CD14-positive monocyte (primary cell): ENCODE data around the gene ATAD3A. TPM values are rescaled to one million over a fixed set of nuclear protein-coding genes. Genes with fewer than 3 reads are reported as not detected.

Experiments
- DNase-seq, 3 donors: peaks; one replicate each; pipeline ENCODE4 v3.0.0-alpha.2; 2011 to 2022
- H2AFZ ChIP-seq: 2 replicates; pipeline ENCODE4 v1.6.0; 2012; ENCODE audit warnings: mild to moderate bottlenecking, low read depth, low read length, inconsistent platforms; ENCODE audit not compliant: insufficient read depth, poor library complexity, severe bottlenecking
- H3K27ac ChIP-seq, 2 donors: 1 replicate in 1 of 2; 2 replicates in 1 of 2; pipeline ENCODE4 v1.5.1; 2012 to 2013; ENCODE audit warnings: low read length in 2 of 2, control low read depth in 1 of 2, inconsistent platforms in 1 of 2, low read depth in 1 of 2, mild to moderate bottlenecking in 1 of 2
- H3K27me3 ChIP-seq, 2 donors: one replicate each; pipeline versions ENCODE4 v1.6.0 to v1.6.1; 2011 to 2013; ENCODE audit warnings: low read length in 2 of 2; ENCODE audit not compliant: control insufficient read depth in 2 of 2, insufficient read depth in 2 of 2
- H3K36me3 ChIP-seq, 2 donors: replicated peaks in 1 of 2; 1 replicate in 1 of 2; 2 replicates in 1 of 2; pipeline versions ENCODE4 v1.5.1 to v1.6.1; 2012 to 2013; ENCODE audit warnings: low read length in 2 of 2, control low read depth in 1 of 2, inconsistent platforms in 1 of 2, mild to moderate bottlenecking in 1 of 2; ENCODE audit not compliant: insufficient read depth in 2 of 2, control insufficient read depth in 1 of 2
- H3K4me1 ChIP-seq, 2 donors: 1 replicate in 1 of 2; 2 replicates in 1 of 2; pipeline versions ENCODE4 v1.5.1 to v1.6.1; 2012 to 2013; ENCODE audit warnings: low read length in 2 of 2, control low read depth in 1 of 2, inconsistent platforms in 1 of 2, mild to moderate bottlenecking in 1 of 2, moderate library complexity in 1 of 2; ENCODE audit not compliant: insufficient read depth in 2 of 2, control insufficient read depth in 1 of 2
- H3K4me2 ChIP-seq: replicated peaks from 2 replicates; pipeline ENCODE3; 2012; ENCODE audit warnings: low read length, moderate library complexity, mild to moderate bottlenecking; ENCODE audit not compliant: poor library complexity, severe bottlenecking; ENCODE audit errors: extremely low read depth
- H3K4me3 ChIP-seq, 3 experiments: fragments of 200-600 bp in 1 of 3; sonication (generic) in 1 of 3; replicated peaks in 1 of 3; 1 replicate in 2 of 3; 2 replicates in 1 of 3; pipeline ENCODE4 v1.5.1; 2011 to 2013; ENCODE audit warnings: low read length in 3 of 3, mild to moderate bottlenecking in 3 of 3, control low read depth in 2 of 3, low read depth in 2 of 3, inconsistent platforms in 1 of 3, moderate library complexity in 1 of 3
- H3K79me2 ChIP-seq: 2 replicates; pipeline ENCODE4 v1.6.0; 2012; ENCODE audit warnings: mild to moderate bottlenecking, control low read depth, inconsistent platforms, low read length, moderate library complexity; ENCODE audit not compliant: insufficient read depth
- H3K9ac ChIP-seq: 2 replicates; pipeline ENCODE4 v1.6.0; 2017; ENCODE audit warnings: low read length, mild to moderate bottlenecking; ENCODE audit not compliant: insufficient read depth, poor library complexity, severe bottlenecking
- H3K9me3 ChIP-seq, 2 donors: replicated peaks in 1 of 2; 1 replicate in 1 of 2; 2 replicates in 1 of 2; pipeline versions ENCODE4 v1.5.1 to v1.6.1; 2012 to 2013; ENCODE audit warnings: low read length in 2 of 2, control low read depth in 1 of 2; ENCODE audit not compliant: control insufficient read depth in 1 of 2, insufficient read depth in 1 of 2
- H4K20me1 ChIP-seq: 2 replicates; pipeline ENCODE4 v1.6.0; 2012; ENCODE audit warnings: mild to moderate bottlenecking, low read length, control low read depth, moderate library complexity; ENCODE audit not compliant: insufficient read depth
- H3K27ac Mint-ChIP-seq, 7 donors: one replicate each; pipeline ENCODE4 v1.8.0; 2020; ENCODE audit warnings: mild to moderate bottlenecking in 7 of 7, mixed read lengths in 7 of 7, moderate library complexity in 6 of 7, inconsistent platforms in 2 of 7
- H3K27me3 Mint-ChIP-seq, 3 donors: one replicate each; pipeline ENCODE4 v1.8.0; 2021 to 2022; ENCODE audit warnings: low read depth in 3 of 3, mild to moderate bottlenecking in 3 of 3, mixed read lengths in 3 of 3, moderate library complexity in 3 of 3, inconsistent platforms in 1 of 3
- H3K36me3 Mint-ChIP-seq, 2 donors: one replicate each; pipeline ENCODE4 v1.8.0; 2020; ENCODE audit warnings: mixed read lengths in 2 of 2, inconsistent platforms in 1 of 2, mild to moderate bottlenecking in 1 of 2
- H3K4me1 Mint-ChIP-seq: one replicate; pipeline ENCODE4 v1.8.0; 2020; ENCODE audit warnings: mild to moderate bottlenecking, mixed read lengths
- H3K4me3 Mint-ChIP-seq, 2 donors: one replicate each; pipeline ENCODE4 v1.8.0; 2020; ENCODE audit warnings: mild to moderate bottlenecking in 2 of 2, mixed read lengths in 2 of 2, moderate library complexity in 1 of 2
- H3K9me3 Mint-ChIP-seq, 7 donors: one replicate each; pipeline ENCODE4 v1.8.0; 2020 to 2022; ENCODE audit warnings: mixed read lengths in 7 of 7, mild to moderate bottlenecking in 6 of 7, moderate library complexity in 6 of 7, inconsistent platforms in 2 of 7
- CTCF ChIP-seq: fragments of 200-600 bp; IDR thresholded peaks from one replicate; pipeline ENCODE4 v1.8.0; 2022; ENCODE audit warnings: antibody characterized with exemption, mild to moderate bottlenecking
- WGBS: methylation state at CpG from one replicate; pipeline ENCODE4 v1.1.5; 2013; ENCODE audit warnings: missing lambda C conversion rate; ENCODE audit not compliant: insufficient coverage; 5-methylcytosine and 5-hydroxymethylcytosine counted together
- intact Hi-C, 2 donors: fragments of 100-400 bp; cut with micrococcal nuclease; formaldehyde crosslinking; loops; one replicate each; pipeline versions ENCODE4 v1.15.0 to v1.15.1; 2023
- polyA plus RNA-seq, 3 donors: library from polyadenylated mRNA; depleted of rRNA in 1 of 3; unstranded in 2 of 3; stranded (reverse) in 1 of 3; fragments of 300-500 nt in 2 of 3; fragments of >200 nt in 1 of 3; fragmentation: Illumina TruSeq in 2 of 3; gene quantifications; 1 replicate in 2 of 3; 2 replicates in 1 of 3; pipeline ENCODE4 v1.2.3, GENCODE V29; 2012 to 2021

Gene ATAD3A
- polyA plus RNA-seq, 3 donors: 4.1 to 14.0 (median 6.4) TPM

DNA sequence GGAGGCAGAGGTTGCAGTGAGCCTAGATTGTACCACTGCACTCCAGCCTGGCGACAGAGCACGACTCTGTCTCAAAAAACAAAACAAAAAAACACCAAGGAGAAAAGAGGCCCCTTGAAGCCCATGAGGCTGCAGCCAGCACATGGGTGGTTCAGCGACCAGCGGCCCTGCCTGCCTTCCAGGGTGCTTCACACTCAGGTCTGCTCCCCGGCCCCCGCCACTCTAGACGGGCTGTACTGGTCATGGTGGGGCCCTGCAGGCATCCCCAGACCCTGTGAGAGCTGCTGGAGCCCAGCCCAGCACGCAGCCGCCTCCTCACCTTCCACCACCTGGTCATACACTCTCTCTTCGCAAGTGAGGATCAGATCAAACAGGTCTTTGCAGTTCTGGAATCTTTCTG, 32.6 kb downstream of the ATAD3A start:
- TF ChIP-seq CTCF: no peak
- no peaks in the 10 kb centered on the region for H3K9me3 ChIP-seq
- H3K27ac Mint-ChIP-seq: no peak overlapping the region
- DNase-seq: no peak
- peaks cover 0 to 12% of the 10 kb centered on the region in 2 donors for H3K27me3 ChIP-seq
- peaks cover 43 to 52% of the 10 kb centered on the region in 2 donors for H3K36me3 ChIP-seq
- no peaks in the 10 kb centered on the region for H3K79me2 ChIP-seq
- peaks cover 24% of the 10 kb centered on the region for H4K20me1 ChIP-seq
- no peak overlapping the region for H3K9ac ChIP-seq
- peaks cover 0 to 7% of the 10 kb centered on the region in 2 donors for H3K4me1 ChIP-seq
- no peak overlapping the region for H3K4me3 ChIP-seq
- no peaks in the 10 kb centered on the region for H3K4me1 Mint-ChIP-seq
- peaks cover 35 to 49% of the 10 kb centered on the region in 2 donors for H3K36me3 Mint-ChIP-seq
- H3K27me3 Mint-ChIP-seq: peaks cover 4 to 14% (median 4%) of the 10 kb centered on the region in 3 donors
- H2AFZ ChIP-seq: no peak overlapping the region
- intact Hi-C loops: no loop called here
- H3K4me3 Mint-ChIP-seq: no peak overlapping the region
- 83% methylated on average over 6 of the region's 10 CpGs for WGBS
- H3K27ac ChIP-seq: no peak overlapping the region
- H3K9me3 Mint-ChIP-seq: peaks cover 0 to 5% (median 0%) of the 10 kb centered on the region in 7 donors
- no peak overlapping the region for H3K4me2 ChIP-seq

GRCh38 chr1:1545946-1546737, 34.2 kb downstream of the ATAD3A start:
- H4K20me1 ChIP-seq: peaks cover 32% of the 10 kb centered on the region
- H3K27me3 ChIP-seq: peaks cover 0 to 5% of the 10 kb centered on the region in 2 donors
- H3K9me3 ChIP-seq: no peaks in the 10 kb centered on the region
- no peak overlapping the region for H3K4me3 ChIP-seq
- DNase-seq: no peak
- Mint-ChIP-seq H3K36me3 (peaks cover 34 to 49% of the 10 kb centered on the region in 2 donors), H3K4me1 (no peaks in the 10 kb centered on the region), H3K9me3 (peaks cover 0 to 5% (median 0%) of the 10 kb centered on the region in 7 donors), H3K27ac (no peak overlapping the region), H3K27me3 (peaks cover 3 to 4% (median 4%) of the 10 kb centered on the region in 3 donors), H3K4me3 (no peak overlapping the region)
- no peak overlapping the region for H2AFZ ChIP-seq
- no peak overlapping the region for H3K27ac ChIP-seq
- H3K4me1 ChIP-seq: peaks cover 0 to under 1% of the 10 kb centered on the region in 2 donors
- 93% methylated on average over 23 of the region's 23 CpGs for WGBS
- no peak for TF ChIP-seq CTCF
- no peak overlapping the region for H3K9ac ChIP-seq
- no peak overlapping the region for H3K4me2 ChIP-seq
- peaks cover 42 to 52% of the 10 kb centered on the region in 2 donors for H3K36me3 ChIP-seq
- intact Hi-C loops: no loop called here
- H3K79me2 ChIP-seq: no peaks in the 10 kb centered on the region
